ENCODE data around the gene PIF1. TPM values are rescaled to one million over a fixed set of nuclear protein-coding genes. Genes with fewer than 3 reads are reported as not detected.

PIF1 gene
- total RNA-seq, 1 experiment from 2014 or later: 74.4 TPM

GRCh38 chr15:64870353-64870752 lies 44.9 kb upstream of the PIF1 start:
- Histone ChIP-seq H3K23me2 (ENCODE audit: insufficient read length, low read depth, low read length, poor library complexity, severe bottlenecking) (no peaks in the 10 kb centered on the region), H2BK12ac (ENCODE audit: insufficient read length, low read depth, low read length) (no peak overlapping the region), H2BK20ac (ENCODE audit: low read depth, low read length, poor library complexity, severe bottlenecking) (no peak overlapping the region), H3K9ac (ENCODE audit: extremely low read depth, insufficient read length, low read length) (no peak overlapping the region), H2BK15ac (ENCODE audit: low read depth, low read length) (no peak overlapping the region), H4K20me1 (ENCODE audit: control insufficient read depth, insufficient read depth, insufficient read length) (no peaks in the 10 kb centered on the region), H3T11ph (ENCODE audit: low read length) (no peak overlapping the region), H3K56ac (ENCODE audit: insufficient read length, low read depth, low read length) (no peak overlapping the region), H2AK5ac (ENCODE audit: insufficient read length, low read length) (no peak overlapping the region), H4K5ac (ENCODE audit: insufficient read length, low read depth, low read length) (no peak overlapping the region), H3K79me2 (ENCODE audit: insufficient read depth, low read length) (no peaks in the 10 kb centered on the region), H3K4ac (ENCODE audit: low read depth, low read length) (no peak overlapping the region), H3K4me1 (ENCODE audit: insufficient read depth, low read length) (peaks cover 12% of the 10 kb centered on the region), H2AFZ (ENCODE audit: low read length) (no peak overlapping the region), H3K27ac (ENCODE audit: insufficient read length, low read depth, low read length) (no peak overlapping the region), H2BK5ac (ENCODE audit: insufficient read length, low read length) (no peak overlapping the region), H3K18ac (ENCODE audit: insufficient read length, low read depth, low read length) (no peak overlapping the region), H4K91ac (ENCODE audit: insufficient read length, low read depth, low read length) (no peak overlapping the region), H4K8ac (replicated peaks; ENCODE audit: insufficient read length, low read depth, low read length) (no peak overlapping the region), H3K4me2 (ENCODE audit: insufficient read depth, insufficient read length, low read length) (no peak overlapping the region), H3K14ac (ENCODE audit: insufficient read depth, low read length) (no peak overlapping the region), H3K23ac (ENCODE audit: insufficient read length, low read depth, low read length) (no peak overlapping the region), H3K9me3 (ENCODE audit: control insufficient read depth, low read depth, low read length) (no peaks in the 10 kb centered on the region), H3K79me1 (ENCODE audit: insufficient read depth, low read depth, low read length, poor library complexity, severe bottlenecking) (no peaks in the 10 kb centered on the region), H2BK120ac (ENCODE audit: low read depth, low read length, poor library complexity, severe bottlenecking) (no peak overlapping the region), H3K27me3 (ENCODE audit: insufficient read depth, low read length) (no peaks in the 10 kb centered on the region)
- Mint-ChIP-seq H3K4me3 (no peak overlapping the region), H3K27me3 (ENCODE audit: low read depth) (no peaks in the 10 kb centered on the region), H3K9me3 (no peaks in the 10 kb centered on the region), H3K36me3 (ENCODE audit: insufficient read depth in 1 of 3, low read depth in 3 of 3) (peaks cover 0 to 7% (median 2%) of the 10 kb centered on the region in 3 experiments; a peak in 5 of 7 replicates), H3K4me1 (peaks cover 35 to 46% of the 10 kb centered on the region in 2 experiments), H3K27ac (no peak overlapping the region; a peak in 1 of 7 replicates)
- TF ChIP-seq CTCF (conservative IDR thresholded peaks at IDR 0.05): no peak
- DNase-seq: no peak
- no CpG with 5 or more reads among the region's 9 CpGs for WGBS (ENCODE audit: extremely low coverage, insufficient read length, low lambda C conversion rate)

Measured in H9 (cell line).